Prostate gland (tissue), 2 donors: Measurements from ENCODE around the gene MECP2.

Experiments
- CTCF ChIP-seq, 4 experiments: fragments of 200-600 bp in 2 of 4; fragments of 450-650 bp in 2 of 4; sonication (generic) in 2 of 4; IDR thresholded peaks; 1 replicate in 3 of 4; 2 replicates in 1 of 4; pipeline ENCODE4 v1.5.1; 2016 to 2019; ENCODE audit warnings: antibody characterized with exemption in 4 of 4, mild to moderate bottlenecking in 2 of 4, moderate library complexity in 2 of 4
- POLR2A ChIP-seq: fragments of 450-650 bp; IDR thresholded peaks from one replicate; pipeline ENCODE4 v1.6.1; 2016; ENCODE audit warnings: antibody characterized with exemption, mild to moderate bottlenecking
- POLR2AphosphoS5 ChIP-seq: sonication (generic); formaldehyde crosslinking; IDR thresholded peaks from one replicate; pipeline ENCODE4 v1.6.1; 2017; ENCODE audit warnings: antibody characterized with exemption

GRCh38 chrX:154021131-154021611 lies 76.3 kb downstream of the MECP2 start:
- TF ChIP-seq CTCF (IDR thresholded peaks at IDR 0.05), result no peak
- no peak for TF ChIP-seq POLR2A
- TF ChIP-seq POLR2AphosphoS5, result no peak
